ENCODE measurements around the gene RCOR2.

DNA sequence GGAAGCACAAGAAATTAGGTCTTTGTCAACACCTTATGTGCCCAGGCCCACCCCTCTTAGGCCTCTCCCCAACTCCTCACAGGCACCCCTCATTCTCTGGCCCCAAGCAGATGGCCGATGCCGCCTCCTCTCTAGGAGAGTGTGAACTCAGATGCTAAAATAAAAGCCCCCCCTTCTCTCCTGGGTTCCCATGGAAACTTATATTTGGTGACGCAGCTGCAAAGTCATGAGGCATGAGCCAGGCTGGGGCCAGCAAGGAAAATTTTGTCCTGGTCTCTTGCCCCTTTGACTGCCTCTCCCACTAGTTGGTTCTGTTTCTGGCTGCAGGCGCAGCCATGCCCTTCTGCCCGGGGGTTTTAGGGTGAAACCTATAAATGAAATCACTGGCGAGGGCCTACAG lies 11.8 kb downstream of the RCOR2 start:
- TF ChIP-seq, protein P1, sequence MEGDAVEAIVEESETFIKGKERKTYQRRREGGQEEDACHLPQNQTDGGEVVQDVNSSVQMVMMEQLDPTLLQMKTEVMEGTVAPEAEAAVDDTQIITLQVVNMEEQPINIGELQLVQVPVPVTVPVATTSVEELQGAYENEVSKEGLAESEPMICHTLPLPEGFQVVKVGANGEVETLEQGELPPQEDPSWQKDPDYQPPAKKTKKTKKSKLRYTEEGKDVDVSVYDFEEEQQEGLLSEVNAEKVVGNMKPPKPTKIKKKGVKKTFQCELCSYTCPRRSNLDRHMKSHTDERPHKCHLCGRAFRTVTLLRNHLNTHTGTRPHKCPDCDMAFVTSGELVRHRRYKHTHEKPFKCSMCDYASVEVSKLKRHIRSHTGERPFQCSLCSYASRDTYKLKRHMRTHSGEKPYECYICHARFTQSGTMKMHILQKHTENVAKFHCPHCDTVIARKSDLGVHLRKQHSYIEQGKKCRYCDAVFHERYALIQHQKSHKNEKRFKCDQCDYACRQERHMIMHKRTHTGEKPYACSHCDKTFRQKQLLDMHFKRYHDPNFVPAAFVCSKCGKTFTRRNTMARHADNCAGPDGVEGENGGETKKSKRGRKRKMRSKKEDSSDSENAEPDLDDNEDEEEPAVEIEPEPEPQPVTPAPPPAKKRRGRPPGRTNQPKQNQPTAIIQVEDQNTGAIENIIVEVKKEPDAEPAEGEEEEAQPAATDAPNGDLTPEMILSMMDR (IDR thresholded peaks at IDR 0.05), result no peak
- TF ChIP-seq ZFX (IDR thresholded peaks at IDR 0.05; ENCODE audit: borderline replicate concordance), result no peak
